ENCODE data around the gene ODAD4. TPM values are rescaled to one million over a fixed set of nuclear protein-coding genes. Genes with fewer than 3 reads are reported as not detected.

The ODAD4 gene
- total RNA-seq, 2 donors from 2014 or later: 0.15 to 0.19 TPM

- no peak for DNase-seq
- Histone ChIP-seq H3K4me3 (no peak overlapping the region), H3K27me3 (no peaks in the 10 kb centered on the region), H3K27ac (no peak overlapping the region), H3K9ac (ENCODE audit: low read depth in 2 of 2, low read length in 2 of 2) (no peak overlapping the region), H3K4me1 (no peaks in the 10 kb centered on the region), H3K36me3 (peaks cover 39% of the 10 kb centered on the region), H3K9me3 (no peaks in the 10 kb centered on the region)
- intact Hi-C loops (cut with DNase I): no loop called here
- no peak for TF ChIP-seq CTCF (IDR thresholded peaks at IDR 0.05)
Measured at GRCh38 chr17:41901646-41902045, 28.8 kb upstream of the ODAD4 start.

DNA sequence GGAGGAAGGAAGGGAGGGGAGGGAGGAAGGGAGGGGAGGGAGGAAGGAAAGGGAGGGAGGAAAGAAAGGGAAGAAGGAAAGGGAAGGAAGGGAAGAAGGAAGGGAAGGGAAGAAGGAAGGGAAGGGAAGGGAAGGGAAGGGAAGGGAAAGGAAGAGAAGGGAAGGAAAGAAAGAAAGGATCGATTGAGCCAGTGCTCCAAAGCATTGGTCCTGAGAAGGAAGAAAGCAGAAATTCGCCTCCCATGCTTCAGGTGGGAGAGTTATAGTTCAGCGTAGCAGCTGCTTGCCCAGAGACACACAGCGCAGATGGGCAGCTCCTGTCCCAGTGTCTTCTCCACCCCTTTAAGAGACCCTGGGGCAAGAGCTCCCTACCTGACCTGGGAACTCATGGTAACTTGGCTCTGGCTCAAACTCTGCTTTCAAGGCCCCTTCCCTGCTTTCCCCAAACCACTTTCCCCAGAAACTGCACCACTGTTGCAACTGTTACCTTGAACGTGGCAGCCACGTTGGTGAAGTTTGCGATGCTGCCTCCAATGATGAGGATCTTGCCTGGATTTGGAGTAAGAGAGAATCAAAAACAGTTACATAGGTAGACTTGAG lies 26.1 kb upstream of the ODAD4 start:
- Histone ChIP-seq H3K4me3 (no peak overlapping the region), H3K9ac (ENCODE audit: low read depth in 2 of 2, low read length in 2 of 2) (no peak overlapping the region), H3K9me3 (no peaks in the 10 kb centered on the region), H3K27ac (no peak overlapping the region), H3K27me3 (no peaks in the 10 kb centered on the region), H3K36me3 (peaks cover 28% of the 10 kb centered on the region), H3K4me1 (no peaks in the 10 kb centered on the region)
- intact Hi-C loops (cut with DNase I): no loop called here
- no peak for DNase-seq
- TF ChIP-seq CTCF (IDR thresholded peaks at IDR 0.05): no peak

DNA sequence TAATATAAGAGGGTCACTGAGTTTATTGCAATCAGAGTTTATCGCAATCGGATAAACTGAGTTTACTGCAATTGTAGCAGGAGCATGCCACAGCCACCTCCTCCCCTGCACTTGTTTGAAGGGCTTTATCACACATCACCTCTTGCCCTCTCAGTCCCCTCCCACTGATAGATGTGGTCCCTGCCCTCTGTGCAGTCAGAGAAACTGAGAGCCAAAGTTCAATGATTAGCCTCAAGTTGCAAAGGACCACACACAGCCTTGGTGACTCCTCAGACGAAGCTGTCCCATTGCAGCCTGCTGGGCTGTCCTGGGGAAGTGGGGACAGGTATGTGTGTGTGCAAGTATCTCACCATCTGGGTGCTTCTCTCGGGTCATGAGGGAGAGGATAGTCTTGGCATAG lies 25.2 kb upstream of the ODAD4 start:
- no peak overlapping the region for H3K4me3 ChIP-seq
- intact Hi-C loops (cut with DNase I): no loop called here
- no peak for DNase-seq
- H3K27ac ChIP-seq: no peak overlapping the region
- H3K36me3 ChIP-seq: peaks cover 33% of the 10 kb centered on the region
- no peaks in the 10 kb centered on the region for H3K4me1 ChIP-seq
- H3K27me3 ChIP-seq: no peaks in the 10 kb centered on the region
- H3K9me3 ChIP-seq: no peaks in the 10 kb centered on the region
- H3K9ac ChIP-seq (ENCODE audit: low read depth in 2 of 2, low read length in 2 of 2): no peak overlapping the region
- TF ChIP-seq CTCF (IDR thresholded peaks at IDR 0.05): no peak

DNA sequence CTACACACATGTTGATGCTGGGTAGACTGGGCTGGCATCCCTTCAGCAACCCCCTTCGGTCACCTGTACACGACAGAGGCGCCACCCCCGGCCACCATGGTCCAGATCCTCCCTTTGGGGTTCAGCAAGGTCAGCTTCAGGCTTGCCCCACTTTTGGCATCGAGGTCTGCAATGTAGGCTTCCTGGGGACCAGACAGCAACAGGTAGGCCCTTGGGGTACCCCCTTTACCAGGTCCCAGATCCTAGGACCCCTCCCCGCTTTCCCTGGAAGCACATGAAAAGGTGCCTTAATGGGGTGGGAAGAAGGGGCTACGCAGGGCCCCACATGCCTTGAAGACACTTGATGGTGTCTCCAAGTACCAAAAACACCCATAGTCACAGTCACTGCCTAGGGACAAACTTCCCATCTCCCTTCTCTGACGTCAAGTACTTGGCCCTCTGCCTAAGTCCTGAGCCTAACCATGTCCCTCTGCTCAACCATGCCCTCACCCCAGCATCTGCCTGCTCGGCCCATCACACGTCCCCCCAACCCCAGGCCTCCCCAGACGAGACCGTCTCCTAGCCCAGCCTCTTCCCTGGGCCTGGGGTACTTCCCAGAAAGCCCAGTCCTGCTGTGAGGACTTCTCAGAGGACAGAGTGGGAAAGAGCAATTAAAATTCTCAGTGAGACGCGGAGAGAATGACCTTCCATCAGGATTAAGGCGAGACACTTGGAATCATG lies 23.8 kb upstream of the ODAD4 start:
- peak overlapping the region; percentile 3 for H3K27ac ChIP-seq
- intact Hi-C loops (cut with DNase I): no loop called here
- no peak overlapping the region for H3K4me3 ChIP-seq
- no peak for TF ChIP-seq CTCF (IDR thresholded peaks at IDR 0.05)
- no peaks in the 10 kb centered on the region for H3K27me3 ChIP-seq
- peaks cover 46% of the 10 kb centered on the region for H3K36me3 ChIP-seq
- no peak for DNase-seq
- no peaks in the 10 kb centered on the region for H3K9me3 ChIP-seq
- H3K9ac ChIP-seq (ENCODE audit: low read depth in 2 of 2, low read length in 2 of 2): no peak overlapping the region
- no peaks in the 10 kb centered on the region for H3K4me1 ChIP-seq

GRCh38 chr17:41907185-41907556 lies 23.2 kb upstream of the ODAD4 start:
- H3K4me3 ChIP-seq: no peak overlapping the region
- no peaks in the 10 kb centered on the region for H3K27me3 ChIP-seq
- DNase-seq: no peak
- H3K9ac ChIP-seq (ENCODE audit: low read depth in 2 of 2, low read length in 2 of 2): no peak overlapping the region
- no peaks in the 10 kb centered on the region for H3K9me3 ChIP-seq
- intact Hi-C loops (cut with DNase I): no loop called here
- no peaks in the 10 kb centered on the region for H3K4me1 ChIP-seq
- H3K27ac ChIP-seq: no peak overlapping the region
- peaks cover 47% of the 10 kb centered on the region for H3K36me3 ChIP-seq
- no peak for TF ChIP-seq CTCF (IDR thresholded peaks at IDR 0.05)
